EH (cell line): ENCODE results near the gene BMPR2.
"Not testable (repeated sequence)": the region's sequence is repeated elsewhere in the genome, so short reads cannot be mapped to it uniquely, and the experiment has no call there.

Source experiments
- DNase-seq: peaks from one replicate; pipeline ENCODE4 v3.0.0-alpha.2; 2015; ENCODE audit warnings: low read depth

Gene BMPR2

GRCh38 chr2:202452744-202453143 lies 76.6 kb downstream of the BMPR2 start:
- DNase-seq, result no peak

GRCh38 chr2:202454536-202454935 lies 78.4 kb downstream of the BMPR2 start:
- DNase-seq, result no peak

GRCh38 chr2:202455114-202455513 lies 79.0 kb downstream of the BMPR2 start:
- no peak for DNase-seq

- no peak for DNase-seq
Observed at GRCh38 chr2:202460119-202460518, 84.0 kb downstream of the BMPR2 start.

- DNase-seq, result peak; percentile 8
Observed at GRCh38 chr2:202479090-202479489, 103.0 kb downstream of the BMPR2 start.

GRCh38 chr2:202479610-202480009 lies 103.5 kb downstream of the BMPR2 start:
- no peak for DNase-seq

- DNase-seq, result no peak
Observed at GRCh38 chr2:202486351-202486750, 110.2 kb downstream of the BMPR2 start.

- DNase-seq, result no peak
Observed at GRCh38 chr2:202488671-202489070, 112.5 kb downstream of the BMPR2 start.

- no peak for DNase-seq
Observed at GRCh38 chr2:202490479-202490878, 114.4 kb downstream of the BMPR2 start.

- no peak for DNase-seq
Observed at GRCh38 chr2:202491514-202491913, 115.4 kb downstream of the BMPR2 start.

GRCh38 chr2:202494300-202495229 lies 118.4 kb downstream of the BMPR2 start:
- DNase-seq, result peak; percentile 75

GRCh38 chr2:202495230-202495604 lies 119.1 kb downstream of the BMPR2 start:
- no peak for DNase-seq

- not testable (repeated sequence) for DNase-seq
Observed at GRCh38 chr2:202496835-202497472, 120.8 kb downstream of the BMPR2 start.

- DNase-seq, result not testable (repeated sequence)
Observed at GRCh38 chr2:202497473-202497866, 121.3 kb downstream of the BMPR2 start.

GRCh38 chr2:202499841-202500240 lies 123.7 kb downstream of the BMPR2 start:
- not testable (repeated sequence) for DNase-seq

GRCh38 chr2:202503276-202503675 lies 127.1 kb downstream of the BMPR2 start:
- not testable (repeated sequence) for DNase-seq

- DNase-seq, result peak; percentile 63
Observed at GRCh38 chr2:202508686-202509085, 132.6 kb downstream of the BMPR2 start.

- peak; percentile 11 for DNase-seq
Observed at GRCh38 chr2:202510911-202511310, 134.8 kb downstream of the BMPR2 start.

- no peak for DNase-seq
Observed at GRCh38 chr2:202512176-202512575, 136.0 kb downstream of the BMPR2 start.

- no peak for DNase-seq
Observed at GRCh38 chr2:202514732-202515131, 138.6 kb downstream of the BMPR2 start.

GRCh38 chr2:202519453-202519852 lies 143.3 kb downstream of the BMPR2 start:
- no peak for DNase-seq

GRCh38 chr2:202521470-202521869 lies 145.3 kb downstream of the BMPR2 start:
- no peak for DNase-seq

- DNase-seq, result peak; percentile 70
Observed at GRCh38 chr2:202529389-202529788, 153.3 kb downstream of the BMPR2 start.
